Lower lobe of right lung (tissue), 2 donors: ENCODE results near the gene CXCL16. TPM values are rescaled to one million over a fixed set of nuclear protein-coding genes. Genes with fewer than 3 reads are reported as not detected.

Experiments used
- ATAC-seq, 2 donors: fragments of 200-7000 bp; cut with Tn5 transposase; one replicate each; pipeline ENCODE4 v1.9.1; 2020 to 2022; ENCODE audit warnings: mild to moderate bottlenecking in 2 of 2, moderate library complexity in 2 of 2
- DNase-seq: peaks from one replicate; pipeline ENCODE4 v3.0.0-alpha.2; 2020
- H3K27ac ChIP-seq: fragments of 200-600 bp; one replicate; pipeline ENCODE4 v1.8.0; 2022
- H3K27me3 ChIP-seq: fragments of 200-600 bp; one replicate; pipeline ENCODE4 v1.8.0; 2022; ENCODE audit warnings: low read depth
- H3K36me3 ChIP-seq: fragments of 200-600 bp; one replicate; pipeline ENCODE4 v1.8.0; 2022; ENCODE audit warnings: mild to moderate bottlenecking
- H3K4me1 ChIP-seq: fragments of 200-600 bp; one replicate; pipeline ENCODE4 v1.8.0; 2022
- H3K4me3 ChIP-seq: fragments of 200-600 bp; one replicate; pipeline ENCODE4 v1.8.0; 2022; ENCODE audit warnings: mild to moderate bottlenecking
- H3K9me3 ChIP-seq: fragments of 200-600 bp; one replicate; pipeline ENCODE4 v1.8.0; 2022
- CTCF ChIP-seq: fragments of 200-600 bp; IDR thresholded peaks from one replicate; pipeline ENCODE4 v1.8.0; 2022; ENCODE audit warnings: antibody characterized with exemption, mild to moderate bottlenecking
- intact Hi-C: fragments of 100-400 bp; cut with DNase I; formaldehyde crosslinking; loops from one replicate; pipeline ENCODE4 v1.11.0; 2022
- total RNA-seq: library from RNA; stranded (reverse); fragmentation: NEBNext Ultra II Directional; extraction: Animal tissue kit (Norgen Biotek cat#: 25700); gene quantifications from one replicate; pipeline ENCODE4 v1.2.1, GENCODE V29; 2021
- donor health status: DM: no; HTN: yes; CAD: no; lungs with severe emphysema.

CXCL16 gene
- total RNA-seq, 1 donor from 2014 or later: 249 TPM

GRCh38 chr17:4786106-4786511, 46.4 kb upstream of the CXCL16 start, which contains the start of gene VMO1:
Gene VMO1 (minus strand): TSS chr17:4786364. CDS start chr17:4786352, 12 bp downstream.
- H3K27me3 ChIP-seq: peaks cover 44% of the 10 kb centered on the region
- no peak for TF ChIP-seq CTCF
- ATAC-seq: no peak
- no peaks in the 10 kb centered on the region for H3K9me3 ChIP-seq
- no peak within 1 kb of the TSS for H3K27ac ChIP-seq
- H3K36me3 ChIP-seq: no peaks in the 10 kb centered on the region
- H3K4me3 ChIP-seq: peak within 1 kb of the TSS; percentile 34
- H3K4me1 ChIP-seq: peaks cover 33% of the 10 kb centered on the region
- intact Hi-C loops: loop anchor here (10.0 kb wide), 1 partner anchor 51 kb away; the partner anchor contains the start of genes CXCL16, MED11 and ZMYND15
- no peak for DNase-seq

- intact Hi-C loops: loop anchor here (10.0 kb wide), 1 partner anchor 51 kb away; the partner anchor contains the start of genes CXCL16, MED11 and ZMYND15
- ATAC-seq (no peak), DNase-seq (no peak)
- H3K27me3 ChIP-seq: peaks cover 48% of the 10 kb centered on the region
- TF ChIP-seq CTCF: no peak
- peak overlapping the region; percentile 34 for H3K4me3 ChIP-seq
- H3K36me3 ChIP-seq: no peaks in the 10 kb centered on the region
- H3K4me1 ChIP-seq: peaks cover 33% of the 10 kb centered on the region
- H3K9me3 ChIP-seq: no peaks in the 10 kb centered on the region
- H3K27ac ChIP-seq: no peak overlapping the region
Observed at GRCh38 chr17:4785311-4786105, 45.8 kb upstream of the CXCL16 start.

- TF ChIP-seq CTCF: peak; percentile 23
- intact Hi-C loops: loop anchor here (10.0 kb wide), 1 partner anchor 48 kb away; the partner anchor contains the start of genes CXCL16, MED11 and ZMYND15
- peaks cover 23% of the 10 kb centered on the region for H3K4me1 ChIP-seq
- peak; percentile 76 for DNase-seq
- H3K4me3 ChIP-seq: no peak overlapping the region
- no peaks in the 10 kb centered on the region for H3K9me3 ChIP-seq
- ATAC-seq: peak; percentile 39 to 55
- H3K36me3 ChIP-seq: no peaks in the 10 kb centered on the region
- H3K27ac ChIP-seq: no peak overlapping the region
- peaks cover 64% of the 10 kb centered on the region for H3K27me3 ChIP-seq
Observed at GRCh38 chr17:4782652-4783051, 42.9 kb upstream of the CXCL16 start.

DNA sequence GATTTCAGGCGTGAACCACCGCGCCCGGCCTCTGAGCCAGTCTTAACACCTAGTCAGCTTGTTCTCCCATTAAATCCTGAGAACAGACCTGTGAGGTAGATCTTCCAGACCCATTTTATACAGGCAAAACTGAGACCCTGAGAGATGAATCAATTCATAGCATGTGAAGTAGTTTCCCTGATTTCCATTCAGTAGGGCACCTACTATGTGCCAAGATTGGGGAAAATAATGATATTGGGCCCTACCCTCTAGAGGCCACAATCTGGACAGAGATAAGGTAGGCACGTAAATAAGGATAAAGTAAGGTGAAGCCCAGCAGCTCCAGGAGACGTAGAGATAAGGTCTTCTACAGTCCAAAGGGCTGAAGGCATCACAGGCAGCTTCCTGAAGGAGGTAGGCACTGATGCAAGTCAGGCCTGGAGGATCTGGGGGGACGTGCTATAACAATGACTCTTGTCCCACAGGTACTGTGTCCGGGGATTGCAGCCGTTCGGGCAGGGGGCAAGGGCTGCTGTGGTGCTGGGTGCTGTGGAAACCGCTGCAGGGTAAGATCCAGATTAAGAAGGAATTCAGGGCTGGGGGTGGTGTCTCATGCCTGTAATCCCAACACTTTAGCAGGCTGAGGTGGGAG, 40.7 kb upstream of the CXCL16 start:
- Histone ChIP-seq H3K4me3 (no peak overlapping the region), H3K36me3 (no peaks in the 10 kb centered on the region), H3K27me3 (peaks cover 57% of the 10 kb centered on the region), H3K27ac (no peak overlapping the region), H3K9me3 (no peaks in the 10 kb centered on the region), H3K4me1 (peaks cover 5% of the 10 kb centered on the region)
- ATAC-seq (no peak), DNase-seq (no peak)
- intact Hi-C loops: loop anchor here (10.0 kb wide), 1 partner anchor 46 kb away; the partner anchor contains the start of genes CXCL16, MED11 and ZMYND15
- no peak for TF ChIP-seq CTCF

DNA sequence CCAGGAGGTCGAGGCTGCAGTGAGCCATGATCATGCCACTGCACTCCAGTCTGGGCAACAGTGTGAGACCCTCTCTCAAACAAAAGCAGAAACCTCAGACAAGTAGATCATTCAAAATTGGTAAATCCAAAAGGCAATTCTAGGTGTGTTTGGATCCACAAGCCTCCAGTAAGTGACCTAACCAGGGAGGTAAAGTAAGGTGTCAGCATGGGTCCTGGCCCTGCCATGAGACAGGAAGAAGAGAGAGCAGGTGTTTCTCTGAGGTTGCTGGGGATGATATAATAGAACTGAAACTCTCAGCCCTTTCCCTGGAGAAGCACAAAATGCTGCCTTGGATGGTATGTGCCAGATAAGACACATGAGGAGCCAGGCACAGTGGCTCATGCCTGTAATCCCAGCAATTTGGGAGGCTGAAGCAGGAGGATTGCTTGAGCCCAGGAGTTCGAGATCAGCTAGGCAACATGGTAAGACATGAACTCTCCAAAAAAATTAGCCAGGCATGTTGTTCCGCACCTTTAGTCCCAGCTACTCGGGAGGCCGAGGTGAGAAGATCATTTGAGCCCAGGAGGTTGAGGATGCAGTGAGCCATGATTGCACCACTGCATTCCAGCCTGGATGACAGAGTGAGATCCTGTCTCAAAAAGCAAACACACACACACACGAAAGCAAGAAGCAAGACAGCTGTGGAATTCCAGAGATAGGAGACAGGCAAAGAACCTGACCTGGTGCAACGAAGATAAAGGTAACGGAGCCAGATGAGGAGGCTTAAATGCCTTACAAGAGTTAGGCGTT, 38.4 kb upstream of the CXCL16 start:
- no peak for DNase-seq
- intact Hi-C loops: no loop called here
- TF ChIP-seq CTCF: no peak
- peaks cover 36% of the 10 kb centered on the region for H3K27me3 ChIP-seq
- H3K4me1 ChIP-seq: no peaks in the 10 kb centered on the region
- ATAC-seq: no peak
- no peaks in the 10 kb centered on the region for H3K36me3 ChIP-seq
- H3K27ac ChIP-seq: no peak overlapping the region
- no peak overlapping the region for H3K4me3 ChIP-seq
- H3K9me3 ChIP-seq: no peaks in the 10 kb centered on the region
